Measurements from ENCODE around the gene TM7SF2. TPM values are rescaled to one million over a fixed set of nuclear protein-coding genes. Genes with fewer than 3 reads are reported as not detected.

Gene TM7SF2
- polyA plus RNA-seq, 4 donors: 21.1 to 64.6 (median 40.3) TPM

GRCh38 chr11:65095974-65096806 is 15.5 kb upstream of the TM7SF2 start, which contains the start of gene VPS51:
Gene VPS51 (plus strand): TSS chr11:65096214. CDS start chr11:65096251, 37 bp downstream.
- peaks cover 0 to 24% (median 0%) of the 10 kb centered on the region in 3 donors for H3K36me3 ChIP-seq (ENCODE audit: control insufficient read depth in 3 of 3, insufficient read depth in 2 of 3, low read depth in 1 of 3, low read length in 3 of 3)
- H3K4me3 ChIP-seq (ENCODE audit: low read depth in 1 of 3, low read length in 3 of 3): peak within 1 kb of the TSS; percentile 70 to 77 (median 76)
- no peaks in the 10 kb centered on the region for H3K9me3 ChIP-seq (ENCODE audit: control insufficient read depth in 2 of 2, insufficient read depth in 1 of 2, low read depth in 1 of 2, low read length in 1 of 2)
- peak within 1 kb of the TSS; percentile 83 to 97 (median 85) for H3K27ac ChIP-seq (ENCODE audit: low read depth in 1 of 3, low read length in 2 of 3)
- peak; percentile 94 to 95 for DNase-seq
- 1% methylated on average over 31 to 52 of the region's 52 CpGs for WGBS, 3 donors
- H3K27me3 ChIP-seq (ENCODE audit: control insufficient read depth in 3 of 3, insufficient read depth in 3 of 3, low read length in 3 of 3): no peaks in the 10 kb centered on the region
- FAIRE-seq: no peak
- peaks cover 0 to 15% (median 3%) of the 10 kb centered on the region in 3 donors for H3K4me1 ChIP-seq (ENCODE audit: control insufficient read depth in 3 of 3, insufficient read depth in 2 of 3, low read depth in 1 of 3, low read length in 2 of 3)

GRCh38 chr11:65096926-65097325 is 14.7 kb upstream of the TM7SF2 start:
- 21 to 41% (median 39%) methylated on average over 8 of the region's 8 CpGs for WGBS, 3 donors
- H3K9me3 ChIP-seq (ENCODE audit: control insufficient read depth in 2 of 2, insufficient read depth in 1 of 2, low read depth in 1 of 2, low read length in 1 of 2): no peaks in the 10 kb centered on the region
- no peak for FAIRE-seq
- peaks cover 0 to 15% (median 3%) of the 10 kb centered on the region in 3 donors for H3K4me1 ChIP-seq (ENCODE audit: control insufficient read depth in 3 of 3, insufficient read depth in 2 of 3, low read depth in 1 of 3, low read length in 2 of 3)
- DNase-seq: no peak
- no peaks in the 10 kb centered on the region for H3K27me3 ChIP-seq (ENCODE audit: control insufficient read depth in 3 of 3, insufficient read depth in 3 of 3, low read length in 3 of 3)
- H3K4me3 ChIP-seq (ENCODE audit: low read depth in 1 of 3, low read length in 3 of 3): peak overlapping the region; percentile 70 to 77 (median 76)
- H3K27ac ChIP-seq (ENCODE audit: low read depth in 1 of 3, low read length in 2 of 3): peak overlapping the region; percentile 6 to 97 (median 85)
- peaks cover 0 to 28% (median 0%) of the 10 kb centered on the region in 3 donors for H3K36me3 ChIP-seq (ENCODE audit: control insufficient read depth in 3 of 3, insufficient read depth in 2 of 3, low read depth in 1 of 3, low read length in 3 of 3)

GRCh38 chr11:65100674-65101350 is 10.9 kb upstream of the TM7SF2 start:
- H3K27me3 ChIP-seq (ENCODE audit: control insufficient read depth in 3 of 3, insufficient read depth in 3 of 3, low read length in 3 of 3): no peaks in the 10 kb centered on the region
- peaks cover 0 to 50% (median 4%) of the 10 kb centered on the region in 3 donors for H3K36me3 ChIP-seq (ENCODE audit: control insufficient read depth in 3 of 3, insufficient read depth in 2 of 3, low read depth in 1 of 3, low read length in 3 of 3)
- no peaks in the 10 kb centered on the region for H3K9me3 ChIP-seq (ENCODE audit: control insufficient read depth in 2 of 2, insufficient read depth in 1 of 2, low read depth in 1 of 2, low read length in 1 of 2)
- peaks cover 0 to 8% (median 3%) of the 10 kb centered on the region in 3 donors for H3K4me1 ChIP-seq (ENCODE audit: control insufficient read depth in 3 of 3, insufficient read depth in 2 of 3, low read depth in 1 of 3, low read length in 2 of 3)
- H3K4me3 ChIP-seq (ENCODE audit: low read depth in 1 of 3, low read length in 3 of 3): no peak overlapping the region
- 89 to 94% (median 90%) methylated on average over 6 of the region's 6 CpGs for WGBS, 3 donors
- no peak for DNase-seq
- no peak for FAIRE-seq
- H3K27ac ChIP-seq (ENCODE audit: low read depth in 1 of 3, low read length in 2 of 3): no peak overlapping the region

- no peak for DNase-seq
- Histone ChIP-seq H3K27ac (ENCODE audit: low read depth in 1 of 3, low read length in 2 of 3) (peak overlapping the region in 1 of 3 donors; percentile 24), H3K27me3 (ENCODE audit: control insufficient read depth in 3 of 3, insufficient read depth in 3 of 3, low read length in 3 of 3) (no peaks in the 10 kb centered on the region), H3K9me3 (ENCODE audit: control insufficient read depth in 2 of 2, insufficient read depth in 1 of 2, low read depth in 1 of 2, low read length in 1 of 2) (no peaks in the 10 kb centered on the region), H3K4me1 (ENCODE audit: control insufficient read depth in 3 of 3, insufficient read depth in 2 of 3, low read depth in 1 of 3, low read length in 2 of 3) (peaks cover 0 to under 1% (median 0%) of the 10 kb centered on the region in 3 donors), H3K36me3 (ENCODE audit: control insufficient read depth in 3 of 3, insufficient read depth in 2 of 3, low read depth in 1 of 3, low read length in 3 of 3) (peaks cover 0 to 58% (median 4%) of the 10 kb centered on the region in 3 donors), H3K4me3 (ENCODE audit: low read depth in 1 of 3, low read length in 3 of 3) (no peak overlapping the region)
- 91 to 93% (median 93%) methylated on average over 8 of the region's 8 CpGs for WGBS, 3 donors
- no peak for FAIRE-seq
Observed at GRCh38 chr11:65102142-65103095, 9.3 kb upstream of the TM7SF2 start.

- no peak overlapping the region for H3K4me3 ChIP-seq (ENCODE audit: low read depth in 1 of 3, low read length in 3 of 3)
- H3K36me3 ChIP-seq (ENCODE audit: control insufficient read depth in 3 of 3, insufficient read depth in 2 of 3, low read depth in 1 of 3, low read length in 3 of 3): peaks cover 5 to 62% (median 12%) of the 10 kb centered on the region in 3 donors
- no peak for FAIRE-seq
- no peak for DNase-seq
- no peaks in the 10 kb centered on the region for H3K4me1 ChIP-seq (ENCODE audit: control insufficient read depth in 3 of 3, insufficient read depth in 2 of 3, low read depth in 1 of 3, low read length in 2 of 3)
- H3K9me3 ChIP-seq (ENCODE audit: control insufficient read depth in 2 of 2, insufficient read depth in 1 of 2, low read depth in 1 of 2, low read length in 1 of 2): no peaks in the 10 kb centered on the region
- no peaks in the 10 kb centered on the region for H3K27me3 ChIP-seq (ENCODE audit: control insufficient read depth in 3 of 3, insufficient read depth in 3 of 3, low read length in 3 of 3)
- H3K27ac ChIP-seq (ENCODE audit: low read depth in 1 of 3, low read length in 2 of 3): no peak overlapping the region
Observed at GRCh38 chr11:65103476-65103875, 8.2 kb upstream of the TM7SF2 start.

- Histone ChIP-seq H3K27me3 (ENCODE audit: control insufficient read depth in 3 of 3, insufficient read depth in 3 of 3, low read length in 3 of 3) (no peaks in the 10 kb centered on the region), H3K9me3 (ENCODE audit: control insufficient read depth in 2 of 2, insufficient read depth in 1 of 2, low read depth in 1 of 2, low read length in 1 of 2) (no peaks in the 10 kb centered on the region), H3K4me1 (ENCODE audit: control insufficient read depth in 3 of 3, insufficient read depth in 2 of 3, low read depth in 1 of 3, low read length in 2 of 3) (no peaks in the 10 kb centered on the region), H3K27ac (ENCODE audit: low read depth in 1 of 3, low read length in 2 of 3) (no peak overlapping the region), H3K4me3 (ENCODE audit: low read depth in 1 of 3, low read length in 3 of 3) (no peak overlapping the region), H3K36me3 (ENCODE audit: control insufficient read depth in 3 of 3, insufficient read depth in 2 of 3, low read depth in 1 of 3, low read length in 3 of 3) (peaks cover 5 to 64% (median 14%) of the 10 kb centered on the region in 3 donors)
- 76 to 78% (median 78%) methylated on average over 4 of the region's 4 CpGs for WGBS, 3 donors
- FAIRE-seq (no peak), DNase-seq (no peak)
Observed at GRCh38 chr11:65104628-65105027, 7.0 kb upstream of the TM7SF2 start.

GRCh38 chr11:65107078-65107477 is 4.6 kb upstream of the TM7SF2 start:
- FAIRE-seq: no peak
- no peaks in the 10 kb centered on the region for H3K9me3 ChIP-seq (ENCODE audit: control insufficient read depth in 2 of 2, insufficient read depth in 1 of 2, low read depth in 1 of 2, low read length in 1 of 2)
- peaks cover 5 to 71% (median 14%) of the 10 kb centered on the region in 3 donors for H3K36me3 ChIP-seq (ENCODE audit: control insufficient read depth in 3 of 3, insufficient read depth in 2 of 3, low read depth in 1 of 3, low read length in 3 of 3)
- no peak overlapping the region for H3K27ac ChIP-seq (ENCODE audit: low read depth in 1 of 3, low read length in 2 of 3)
- WGBS, 3 donors: 94 to 97% (median 96%) methylated on average over 15 of the region's 15 CpGs
- no peaks in the 10 kb centered on the region for H3K27me3 ChIP-seq (ENCODE audit: control insufficient read depth in 3 of 3, insufficient read depth in 3 of 3, low read length in 3 of 3)
- DNase-seq: no peak
- peaks cover 0 to 16% (median 2%) of the 10 kb centered on the region in 3 donors for H3K4me1 ChIP-seq (ENCODE audit: control insufficient read depth in 3 of 3, insufficient read depth in 2 of 3, low read depth in 1 of 3, low read length in 2 of 3)
- H3K4me3 ChIP-seq (ENCODE audit: low read depth in 1 of 3, low read length in 3 of 3): no peak overlapping the region

Measured in small intestine (tissue), 7 donors.